ENCODE results near the gene YDJC.
A peak's percentile ranks its signal among the peaks of the same experiment; 100 is the strongest.
"Not testable (repeated sequence)": the region's sequence is repeated elsewhere in the genome, so short reads cannot be mapped to it uniquely, and the experiment has no call there.

YDJC gene

DNA sequence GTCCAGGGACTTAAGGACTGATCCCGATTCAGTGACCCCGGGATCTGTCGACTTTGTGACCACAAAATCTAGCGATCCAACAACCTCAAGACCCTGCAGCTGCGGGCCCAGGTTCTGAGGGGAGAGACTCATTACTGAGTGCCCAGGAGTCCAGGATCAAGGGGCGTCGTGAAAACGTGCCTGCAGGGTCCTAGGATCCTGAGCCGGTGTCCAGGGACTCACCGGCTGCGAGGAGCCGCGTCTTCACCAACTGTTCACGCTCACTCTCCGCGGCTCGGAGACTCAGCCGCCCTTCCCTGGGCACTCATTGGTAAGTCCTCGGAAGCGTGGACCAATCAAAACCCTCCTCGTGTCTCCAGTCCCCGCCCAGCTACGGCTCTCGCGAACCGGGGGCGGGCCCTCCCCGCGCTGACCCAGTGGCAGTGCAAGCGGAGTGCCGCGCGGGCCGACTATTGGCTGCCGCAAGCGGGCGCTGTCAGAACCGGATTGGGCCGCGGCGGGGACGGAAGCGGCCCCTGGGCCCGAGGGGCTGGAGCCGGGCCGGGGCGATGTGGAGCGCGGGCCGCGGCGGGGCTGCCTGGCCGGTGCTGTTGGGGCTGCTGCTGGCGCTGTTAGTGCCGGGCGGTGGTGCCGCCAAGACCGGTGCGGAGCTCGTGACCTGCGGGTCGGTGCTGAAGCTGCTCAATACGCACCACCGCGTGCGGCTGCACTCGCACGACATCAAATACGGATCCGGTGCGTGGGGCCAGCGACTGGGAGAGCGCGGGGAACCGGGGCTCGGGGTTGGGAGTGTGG lies 12.2 kb upstream of the YDJC start, which contains the start of gene SDF2L1:
Gene SDF2L1, plus strand, starts transcription at position 514 of the 795 bp plus-strand sequence. Its CDS starts 35 bp downstream, at position 549.
- peak within 1 kb of the TSS; percentile 87 for H3K27ac ChIP-seq
- TF ChIP-seq, protein P1, sequence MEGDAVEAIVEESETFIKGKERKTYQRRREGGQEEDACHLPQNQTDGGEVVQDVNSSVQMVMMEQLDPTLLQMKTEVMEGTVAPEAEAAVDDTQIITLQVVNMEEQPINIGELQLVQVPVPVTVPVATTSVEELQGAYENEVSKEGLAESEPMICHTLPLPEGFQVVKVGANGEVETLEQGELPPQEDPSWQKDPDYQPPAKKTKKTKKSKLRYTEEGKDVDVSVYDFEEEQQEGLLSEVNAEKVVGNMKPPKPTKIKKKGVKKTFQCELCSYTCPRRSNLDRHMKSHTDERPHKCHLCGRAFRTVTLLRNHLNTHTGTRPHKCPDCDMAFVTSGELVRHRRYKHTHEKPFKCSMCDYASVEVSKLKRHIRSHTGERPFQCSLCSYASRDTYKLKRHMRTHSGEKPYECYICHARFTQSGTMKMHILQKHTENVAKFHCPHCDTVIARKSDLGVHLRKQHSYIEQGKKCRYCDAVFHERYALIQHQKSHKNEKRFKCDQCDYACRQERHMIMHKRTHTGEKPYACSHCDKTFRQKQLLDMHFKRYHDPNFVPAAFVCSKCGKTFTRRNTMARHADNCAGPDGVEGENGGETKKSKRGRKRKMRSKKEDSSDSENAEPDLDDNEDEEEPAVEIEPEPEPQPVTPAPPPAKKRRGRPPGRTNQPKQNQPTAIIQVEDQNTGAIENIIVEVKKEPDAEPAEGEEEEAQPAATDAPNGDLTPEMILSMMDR (conservative IDR thresholded peaks at IDR 0.05): peak; percentile 51
- peak; percentile 41; the same call in 1 of the 2 replicates for TF ChIP-seq ZFX (IDR thresholded peaks at IDR 0.05)

DNA sequence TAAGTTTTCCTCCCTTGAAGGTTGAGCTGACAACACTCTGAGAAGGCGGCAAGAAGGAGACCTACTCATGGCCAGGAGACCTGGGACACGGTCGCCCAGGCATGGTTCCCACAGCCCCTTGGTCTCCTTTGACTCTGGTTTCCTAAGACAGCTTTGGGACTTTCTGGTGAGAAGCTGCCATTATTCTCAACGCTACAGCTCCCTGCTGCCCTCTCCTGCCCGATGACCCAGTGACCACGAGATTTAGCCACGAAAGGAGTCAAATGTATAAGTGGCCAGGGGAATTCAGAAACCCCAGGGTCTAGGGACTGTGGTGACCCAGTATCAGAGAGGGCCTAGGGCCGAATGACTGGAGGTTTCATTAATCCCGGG lies 11.6 kb upstream of the YDJC start:
- H3K27ac ChIP-seq: peak overlapping the region; percentile 87
- no peak for TF ChIP-seq ZFX (IDR thresholded peaks at IDR 0.05)
- TF ChIP-seq, protein P1 (conservative IDR thresholded peaks at IDR 0.05): peak; percentile 82

DNA sequence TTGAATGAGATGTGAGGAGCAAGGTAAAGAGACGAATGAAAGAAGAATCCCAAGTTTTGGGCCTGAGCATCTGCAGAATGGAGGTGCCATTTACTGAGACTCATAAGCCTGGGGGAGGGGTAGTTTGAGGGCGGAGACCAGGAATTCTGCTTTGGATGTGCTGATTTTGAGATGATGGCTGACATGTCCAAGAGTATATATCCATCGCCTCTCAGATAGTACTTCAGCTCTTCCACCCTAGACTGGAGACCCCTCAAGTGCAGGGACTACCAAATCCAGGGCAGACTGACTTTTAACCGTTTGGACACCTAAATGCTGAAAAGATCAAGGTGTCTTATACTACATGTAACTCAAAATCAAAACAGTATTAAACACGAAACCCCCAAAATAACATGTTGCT lies 11.0 kb upstream of the YDJC start:
- TF ChIP-seq, protein P1 (conservative IDR thresholded peaks at IDR 0.05): no peak
- TF ChIP-seq ZFX (IDR thresholded peaks at IDR 0.05): no peak
- peak overlapping the region; percentile 87; the same call in 1 of the 2 replicates for H3K27ac ChIP-seq

DNA sequence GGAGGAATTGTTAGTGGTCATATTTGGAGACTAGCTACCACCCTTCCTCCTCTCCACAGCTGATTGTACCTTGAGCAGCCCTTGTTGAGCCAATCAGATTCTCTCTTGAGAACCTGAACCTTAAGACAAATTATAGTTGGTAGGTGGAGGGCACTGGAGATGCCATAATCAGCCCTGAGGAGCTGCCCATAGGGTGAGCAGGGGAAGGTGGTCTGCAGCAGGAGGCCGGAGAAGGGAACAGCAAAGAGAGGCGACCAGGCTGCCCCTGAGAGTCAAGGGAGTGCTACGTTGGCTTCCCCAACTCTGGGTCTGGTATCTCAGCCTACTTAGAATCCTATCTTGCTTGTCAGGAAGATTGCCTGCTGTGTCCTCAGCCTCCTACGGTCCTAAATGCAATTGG lies 9.5 kb upstream of the YDJC start:
- TF ChIP-seq, protein P1 (conservative IDR thresholded peaks at IDR 0.05): no peak
- no peak for TF ChIP-seq ZFX (IDR thresholded peaks at IDR 0.05)
- H3K27ac ChIP-seq: no peak overlapping the region

DNA sequence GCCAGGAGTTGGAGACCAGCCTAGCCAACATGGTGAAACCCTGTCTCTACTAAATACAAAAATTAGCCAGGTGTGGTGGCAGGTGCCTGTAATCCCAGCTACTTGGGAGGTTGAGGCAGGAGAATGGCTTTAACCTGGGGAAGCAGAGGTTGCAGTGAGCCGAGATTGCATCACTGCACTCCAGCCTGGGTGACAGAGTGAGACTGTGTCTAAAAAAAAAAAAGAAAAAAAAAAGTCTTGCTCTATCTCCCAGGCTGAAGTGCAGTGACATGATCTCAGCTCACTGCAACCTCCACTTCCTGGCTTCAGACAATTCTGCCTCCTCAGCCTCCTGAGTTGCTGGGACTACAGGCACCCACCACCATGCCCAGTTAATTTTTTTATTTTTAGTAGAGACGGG lies 7.6 kb upstream of the YDJC start:
- H3K27ac ChIP-seq: not testable (repeated sequence)

DNA sequence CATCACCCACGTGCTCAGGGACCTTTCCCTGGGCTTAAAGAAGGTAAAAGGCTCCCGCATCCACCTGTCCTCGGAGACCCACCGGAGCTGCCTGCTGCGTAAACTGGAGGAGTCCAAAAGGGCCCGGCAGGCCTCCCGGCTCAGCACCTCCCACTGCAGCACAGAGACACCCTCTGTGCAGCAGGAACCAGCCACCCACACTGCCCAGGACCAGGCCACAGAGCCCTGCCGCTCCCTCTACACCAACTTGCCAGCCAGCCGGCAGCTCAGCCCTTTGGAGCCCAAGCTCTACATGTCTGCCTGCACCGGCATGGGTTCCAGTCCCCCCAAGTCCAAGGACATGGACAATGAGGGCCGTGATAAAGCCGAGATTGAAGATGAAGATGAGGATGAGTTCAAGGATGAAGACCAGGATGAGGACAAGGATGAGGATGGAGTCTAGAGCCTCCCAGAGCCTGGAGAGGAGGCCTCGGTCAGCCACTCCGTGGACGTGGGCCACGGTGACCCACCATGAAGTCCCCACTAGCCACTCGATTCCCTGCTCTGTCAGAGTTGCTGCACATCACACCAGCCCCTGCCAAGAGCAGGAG lies 6.9 kb upstream of the YDJC start:
- TF ChIP-seq, protein P1 (conservative IDR thresholded peaks at IDR 0.05): no peak
- no peak for TF ChIP-seq ZFX (IDR thresholded peaks at IDR 0.05)
- H3K27ac ChIP-seq: no peak overlapping the region

DNA sequence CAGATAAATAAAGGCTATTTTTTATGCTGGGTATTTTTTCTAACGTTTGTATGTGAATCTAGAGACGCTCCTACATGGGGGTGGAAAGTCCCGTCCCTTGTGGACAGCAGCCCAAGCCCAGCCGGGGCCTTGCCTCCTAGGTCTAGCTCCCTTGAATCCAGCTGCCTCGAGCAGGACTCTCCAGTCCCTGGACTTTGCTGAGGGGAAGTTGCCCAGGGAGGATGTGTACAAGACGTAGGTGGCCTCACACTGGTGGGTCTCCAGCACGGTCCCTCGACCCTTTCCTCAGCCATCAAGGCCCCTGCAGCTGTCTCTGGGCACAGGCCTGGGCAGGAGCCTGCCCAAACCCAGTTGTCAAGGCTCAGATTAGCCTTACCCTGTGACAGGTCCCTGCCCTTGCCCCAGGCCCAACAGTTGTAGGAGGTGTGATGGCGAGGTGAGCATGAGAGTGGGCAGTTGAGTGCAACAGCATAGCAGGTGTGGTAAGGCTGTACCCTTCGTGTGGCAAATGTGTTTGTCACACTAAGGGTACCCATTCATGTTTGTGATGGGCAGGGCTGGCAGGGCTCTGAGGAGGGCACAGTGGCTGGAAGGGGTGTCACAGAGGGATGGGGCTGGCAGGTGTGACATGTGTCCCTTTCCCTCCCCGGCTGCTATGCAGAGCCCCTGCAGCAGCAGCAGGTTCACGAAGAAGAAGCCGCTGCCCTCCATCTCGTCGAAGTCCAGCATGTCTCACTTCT lies 6.1 kb upstream of the YDJC start:
- no peak for TF ChIP-seq ZFX (IDR thresholded peaks at IDR 0.05)
- TF ChIP-seq, protein P1 (conservative IDR thresholded peaks at IDR 0.05): no peak
- no peak overlapping the region for H3K27ac ChIP-seq

All from C4-2B (cell line).